Osteoblast (primary cell): ENCODE data around the gene LRRC41. TPM values are rescaled to one million over a fixed set of nuclear protein-coding genes. Genes with fewer than 3 reads are reported as not detected.

Source experiments
- DNase-seq: peaks from one replicate; pipeline ENCODE4 v3.0.0; 2011; ENCODE audit warnings: low spot score, mixed read lengths; ENCODE audit not compliant: insufficient read length; ENCODE audit errors: missing footprints
- H2AFZ ChIP-seq: 2 replicates; pipeline ENCODE4 v1.6.0; 2011; ENCODE audit warnings: mild to moderate bottlenecking, low read length
- H3K27ac ChIP-seq: 2 replicates; pipeline ENCODE4 v1.5.1; 2011; ENCODE audit warnings: mild to moderate bottlenecking, low read depth, low read length, moderate library complexity
- H3K27me3 ChIP-seq: 2 replicates; pipeline ENCODE4 v1.6.0; 2012; ENCODE audit warnings: mild to moderate bottlenecking, control low read depth, inconsistent platforms, low read length, moderate library complexity; ENCODE audit not compliant: insufficient read depth
- H3K36me3 ChIP-seq: 2 replicates; pipeline ENCODE4 v1.5.1; 2011; ENCODE audit warnings: mild to moderate bottlenecking, low read length, control low read depth, moderate library complexity; ENCODE audit not compliant: insufficient read depth
- H3K4me1 ChIP-seq: 2 replicates; pipeline ENCODE4 v1.5.1; 2011; ENCODE audit warnings: mild to moderate bottlenecking, low read length, control low read depth, moderate library complexity; ENCODE audit not compliant: insufficient read depth
- H3K4me2 ChIP-seq: 2 replicates; pipeline ENCODE4 v1.6.0; 2011; ENCODE audit warnings: mild to moderate bottlenecking, low read length; ENCODE audit not compliant: insufficient read depth
- H3K4me3 ChIP-seq: fragments of 200-600 bp; sonication (generic); 3 replicates; pipeline ENCODE4 v1.5.1; 2012; ENCODE audit warnings: mild to moderate bottlenecking, low read length, inconsistent platforms; ENCODE audit not compliant: insufficient read depth
- H3K79me2 ChIP-seq: 2 replicates; pipeline ENCODE4 v1.6.0; 2012; ENCODE audit warnings: mild to moderate bottlenecking, low read length, control low read depth, inconsistent platforms; ENCODE audit not compliant: insufficient read depth
- H3K9me3 ChIP-seq: 2 replicates; pipeline ENCODE4 v1.5.1; 2011; ENCODE audit warnings: low read depth, low read length, control low read depth
- H4K20me1 ChIP-seq: 2 replicates; pipeline ENCODE4 v1.6.0; 2012; ENCODE audit warnings: mild to moderate bottlenecking, low read length, control low read depth; ENCODE audit not compliant: insufficient read depth
- total RNA-seq: library from RNA; depleted of rRNA; stranded (reverse); fragments of >200 nt; gene quantifications from 2 replicates; pipeline ENCODE4 v1.2.3, GENCODE V29; 2012
- TF ChIP-seq, protein P1 (sequence below): IDR thresholded peaks from 2 replicates; pipeline ENCODE4 v1.5.1; 2011; ENCODE audit warnings: mild to moderate bottlenecking, low read depth, low read length, moderate library complexity; ENCODE audit errors: extremely low read depth

Gene LRRC41
- total RNA-seq, 1 donor = 103 TPM

DNA sequence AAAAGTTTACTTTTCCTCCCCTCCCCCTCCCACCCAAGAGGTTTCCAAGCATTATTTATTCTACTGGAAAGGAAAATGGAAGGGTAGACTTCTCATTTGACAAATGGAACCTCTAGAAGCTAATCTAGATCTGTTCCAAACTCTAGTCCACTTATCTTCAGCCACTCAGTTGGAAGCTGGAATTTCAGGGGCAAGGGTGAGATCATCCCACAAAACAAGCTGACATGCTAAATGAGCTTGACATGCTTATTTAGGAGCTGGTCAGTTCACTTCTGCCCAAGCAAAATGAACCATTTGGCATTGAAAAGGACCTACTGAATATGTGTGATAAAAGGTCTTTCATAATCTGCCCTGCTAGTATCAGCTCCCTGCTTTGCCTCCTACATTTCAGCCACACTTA, 5.0 kb downstream of the LRRC41 start:
- Histone ChIP-seq H2AFZ (no peak overlapping the region), H3K79me2 (peaks cover 84% of the 10 kb centered on the region), H3K4me1 (peaks cover 16% of the 10 kb centered on the region), H3K4me3 (no peak overlapping the region), H3K27me3 (no peaks in the 10 kb centered on the region), H3K9me3 (no peaks in the 10 kb centered on the region), H3K4me2 (no peak overlapping the region), H4K20me1 (peaks cover 36% of the 10 kb centered on the region), H3K36me3 (peaks cover 45% of the 10 kb centered on the region), H3K27ac (no peak overlapping the region)
- TF ChIP-seq, protein P1, sequence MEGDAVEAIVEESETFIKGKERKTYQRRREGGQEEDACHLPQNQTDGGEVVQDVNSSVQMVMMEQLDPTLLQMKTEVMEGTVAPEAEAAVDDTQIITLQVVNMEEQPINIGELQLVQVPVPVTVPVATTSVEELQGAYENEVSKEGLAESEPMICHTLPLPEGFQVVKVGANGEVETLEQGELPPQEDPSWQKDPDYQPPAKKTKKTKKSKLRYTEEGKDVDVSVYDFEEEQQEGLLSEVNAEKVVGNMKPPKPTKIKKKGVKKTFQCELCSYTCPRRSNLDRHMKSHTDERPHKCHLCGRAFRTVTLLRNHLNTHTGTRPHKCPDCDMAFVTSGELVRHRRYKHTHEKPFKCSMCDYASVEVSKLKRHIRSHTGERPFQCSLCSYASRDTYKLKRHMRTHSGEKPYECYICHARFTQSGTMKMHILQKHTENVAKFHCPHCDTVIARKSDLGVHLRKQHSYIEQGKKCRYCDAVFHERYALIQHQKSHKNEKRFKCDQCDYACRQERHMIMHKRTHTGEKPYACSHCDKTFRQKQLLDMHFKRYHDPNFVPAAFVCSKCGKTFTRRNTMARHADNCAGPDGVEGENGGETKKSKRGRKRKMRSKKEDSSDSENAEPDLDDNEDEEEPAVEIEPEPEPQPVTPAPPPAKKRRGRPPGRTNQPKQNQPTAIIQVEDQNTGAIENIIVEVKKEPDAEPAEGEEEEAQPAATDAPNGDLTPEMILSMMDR = no peak
- DNase-seq = no peak

DNA sequence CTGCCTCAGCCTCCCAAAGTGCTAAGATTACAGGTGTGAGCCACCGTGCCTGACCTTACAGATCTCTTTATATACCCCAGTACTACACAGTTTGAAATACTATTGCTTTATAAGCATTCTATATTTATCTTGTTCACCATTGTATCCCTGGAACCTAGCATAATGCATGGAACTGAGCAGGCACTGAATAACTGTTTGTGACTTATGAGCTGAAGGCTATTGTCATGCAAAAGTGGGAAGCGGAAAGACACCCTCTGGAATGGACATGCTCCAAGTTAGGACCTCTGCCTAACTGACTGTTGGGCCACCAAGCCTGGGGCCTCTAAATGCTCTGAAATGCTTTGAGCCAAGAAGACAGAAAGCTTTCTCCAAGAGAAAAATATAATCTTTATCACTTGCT, 8.1 kb downstream of the LRRC41 start:
- DNase-seq = no peak
- Histone ChIP-seq H2AFZ (no peak overlapping the region), H3K4me2 (no peak overlapping the region), H3K9me3 (no peaks in the 10 kb centered on the region), H3K4me3 (no peak overlapping the region), H3K79me2 (peaks cover 61% of the 10 kb centered on the region), H3K36me3 (peaks cover 63% of the 10 kb centered on the region), H3K4me1 (peaks cover 6% of the 10 kb centered on the region), H3K27me3 (no peaks in the 10 kb centered on the region), H3K27ac (no peak overlapping the region), H4K20me1 (peaks cover 25% of the 10 kb centered on the region)
- TF ChIP-seq, protein P1 = no peak

DNA sequence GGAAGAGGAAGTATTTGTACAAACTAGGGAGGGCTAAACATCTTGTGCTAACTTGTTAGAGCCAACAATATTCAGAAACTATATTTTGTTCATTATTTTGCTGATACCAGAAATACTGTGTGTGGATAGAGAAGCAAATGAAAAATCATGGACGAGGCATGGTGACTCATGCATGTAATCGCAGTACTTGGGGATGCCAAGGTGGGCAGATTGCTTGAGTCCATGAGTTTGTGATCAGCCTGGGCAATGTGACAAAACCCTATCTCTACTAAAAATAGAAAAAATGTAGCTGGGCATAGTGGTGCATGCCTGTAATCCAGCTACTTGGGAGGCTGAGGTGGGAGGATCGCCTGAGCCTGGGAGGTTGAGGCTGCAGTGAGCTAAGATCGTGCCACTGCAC, 13.4 kb downstream of the LRRC41 start:
- no peak overlapping the region for H3K4me3 ChIP-seq
- peaks cover 68% of the 10 kb centered on the region for H3K36me3 ChIP-seq
- DNase-seq = no peak
- no peak overlapping the region for H2AFZ ChIP-seq
- H3K27ac ChIP-seq = no peak overlapping the region
- peaks cover 17% of the 10 kb centered on the region for H4K20me1 ChIP-seq
- no peaks in the 10 kb centered on the region for H3K9me3 ChIP-seq
- TF ChIP-seq, protein P1 = no peak
- H3K4me1 ChIP-seq = peaks cover 19% of the 10 kb centered on the region
- H3K79me2 ChIP-seq = peaks cover 25% of the 10 kb centered on the region
- no peak overlapping the region for H3K4me2 ChIP-seq
- no peaks in the 10 kb centered on the region for H3K27me3 ChIP-seq

DNA sequence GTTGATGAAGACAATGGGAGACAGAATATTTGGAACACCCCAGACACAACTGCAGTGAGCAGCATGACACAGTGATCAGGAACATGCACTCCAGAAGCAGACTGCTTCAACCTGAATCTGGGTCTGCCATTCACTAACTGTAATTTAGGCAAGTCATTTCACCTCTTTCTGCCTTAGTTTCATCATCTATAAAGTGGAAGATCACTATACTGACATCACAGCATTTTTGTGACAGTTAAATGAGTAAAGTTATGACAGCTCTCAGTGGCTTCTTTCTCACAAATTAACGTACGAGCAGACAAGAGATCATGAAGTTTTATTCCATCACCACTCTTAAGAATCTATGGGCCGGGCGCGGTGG, 14.3 kb downstream of the LRRC41 start:
- H3K79me2 ChIP-seq = peaks cover 29% of the 10 kb centered on the region
- TF ChIP-seq, protein P1 = no peak
- peaks cover 70% of the 10 kb centered on the region for H3K36me3 ChIP-seq

More for the DNA sequence above, 14.3 kb downstream of the LRRC41 start:
- H3K4me1 ChIP-seq = peaks cover 22% of the 10 kb centered on the region
- DNase-seq = no peak
- no peaks in the 10 kb centered on the region for H3K27me3 ChIP-seq
- no peak overlapping the region for H3K4me2 ChIP-seq
- H3K4me3 ChIP-seq = no peak overlapping the region
- peaks cover 21% of the 10 kb centered on the region for H4K20me1 ChIP-seq
- no peaks in the 10 kb centered on the region for H3K9me3 ChIP-seq
- peak overlapping the region; percentile 73 for H3K27ac ChIP-seq
- no peak overlapping the region for H2AFZ ChIP-seq
